GM12892 (cell line): ENCODE results near the gene CDK18.

ENCODE experiments used
- DNase-seq: peaks from one replicate; pipeline ENCODE4 v3.0.0; 2011; ENCODE audit not compliant: insufficient read length
- FAIRE-seq: peaks from 2 replicates; lab custom pipeline; 2011; peaks lifted over from hg19 to GRCh38; lab: Jason Lieb, UNC
- POLR2A ChIP-seq: IDR thresholded peaks from 2 replicates; pipeline ENCODE4 v1.6.1; 2011; ENCODE audit warnings: low read depth, low read length, control low read depth
- POLR2AphosphoS5 ChIP-seq: IDR thresholded peaks from 2 replicates; pipeline ENCODE4 v1.6.1; 2011; ENCODE audit warnings: low read depth, low read length, control low read depth
- TAF1 ChIP-seq: IDR thresholded peaks from 2 replicates; pipeline ENCODE4 v1.6.1; 2011; ENCODE audit warnings: low read depth, mild to moderate bottlenecking, control low read depth, low read length, borderline replicate concordance

Gene CDK18

DNA sequence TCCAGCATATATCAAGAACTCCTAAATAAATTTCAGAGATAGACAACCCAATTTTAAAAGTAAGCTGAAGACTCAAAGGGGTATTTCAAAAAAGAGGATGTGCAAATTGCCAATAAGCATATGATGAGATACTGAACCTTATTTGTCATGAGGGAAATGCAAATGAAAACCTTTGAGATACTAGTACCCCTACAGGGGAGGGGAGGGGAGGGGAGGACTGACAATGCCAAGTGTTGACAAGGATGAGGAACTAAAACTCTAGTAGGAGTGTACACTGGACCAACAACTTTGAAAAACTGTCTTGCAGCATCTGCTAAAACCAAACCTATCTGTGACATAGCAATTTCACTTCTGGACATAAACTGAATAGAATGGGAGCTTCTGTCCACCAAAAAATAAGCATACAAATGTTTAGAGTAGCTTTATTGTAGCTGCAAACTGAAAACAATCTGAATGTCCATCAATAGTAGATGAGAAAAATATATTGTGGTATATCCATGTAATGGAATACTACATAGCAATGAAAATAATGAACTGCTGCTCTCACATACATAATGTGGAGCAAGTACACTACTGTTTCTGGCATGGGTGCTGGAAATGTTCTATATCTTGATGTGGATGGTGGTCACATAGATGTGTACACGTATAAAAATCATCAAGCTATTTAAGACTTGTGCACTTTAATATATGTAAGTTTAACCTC lies 57.2 kb downstream of the CDK18 start:
- FAIRE-seq (no peak), DNase-seq (no peak)
- no peak for TF ChIP-seq POLR2A
- no peak for TF ChIP-seq POLR2AphosphoS5
- TF ChIP-seq TAF1: no peak

DNA sequence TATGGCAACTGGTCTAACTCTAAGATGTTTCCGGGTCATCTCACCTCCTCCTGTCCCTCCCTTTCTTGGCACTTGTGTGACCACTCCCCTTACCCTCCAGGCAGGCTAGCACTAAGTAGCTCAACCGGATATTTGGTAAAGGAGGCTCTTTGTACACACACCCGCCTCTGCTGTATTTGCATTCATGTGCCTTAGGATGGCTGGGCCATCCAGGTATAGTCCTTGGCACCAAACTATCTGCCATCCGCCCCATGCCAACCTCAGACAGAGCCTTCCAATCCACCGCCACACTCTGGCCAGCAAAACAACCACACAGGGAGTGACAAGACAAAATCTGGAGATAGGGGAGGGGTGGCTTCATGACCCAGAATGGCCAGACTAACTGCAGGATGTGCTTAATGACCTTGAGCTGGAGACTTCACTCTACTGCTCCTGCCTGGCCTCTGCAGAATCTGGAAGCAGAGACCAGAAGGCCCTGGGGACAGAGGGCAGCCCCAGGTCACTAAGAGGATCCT lies 59.5 kb downstream of the CDK18 start:
- TF ChIP-seq POLR2AphosphoS5: no peak
- no peak for TF ChIP-seq TAF1
- DNase-seq (no peak), FAIRE-seq (no peak)

GRCh38 chr1:205565799-205566198 lies 61.3 kb downstream of the CDK18 start:
- FAIRE-seq (no peak), DNase-seq (no peak)
- TF ChIP-seq TAF1: no peak
- no peak for TF ChIP-seq POLR2AphosphoS5

- TF ChIP-seq POLR2A: no peak
- no peak for TF ChIP-seq POLR2AphosphoS5
- no peak for TF ChIP-seq TAF1
- FAIRE-seq: no peak
- no peak for DNase-seq
Observed at GRCh38 chr1:205567716-205568115, 63.2 kb downstream of the CDK18 start.

- no peak for FAIRE-seq
- no peak for DNase-seq
- TF ChIP-seq TAF1 (no peak), POLR2AphosphoS5 (no peak), POLR2A (no peak)
Observed at GRCh38 chr1:205568135-205568468, 63.6 kb downstream of the CDK18 start.

GRCh38 chr1:205568469-205569361 lies 64.2 kb downstream of the CDK18 start:
- FAIRE-seq (no peak), DNase-seq (no peak)
- TF ChIP-seq POLR2A: no peak
- no peak for TF ChIP-seq POLR2AphosphoS5
- no peak for TF ChIP-seq TAF1

- TF ChIP-seq POLR2AphosphoS5 (no peak), POLR2A (no peak), TAF1 (no peak)
- DNase-seq: no peak
- FAIRE-seq: no peak
Observed at GRCh38 chr1:205569411-205570172, 65.1 kb downstream of the CDK18 start.

- DNase-seq (no peak), FAIRE-seq (no peak)
- TF ChIP-seq TAF1 (no peak), POLR2A (no peak), POLR2AphosphoS5 (no peak)
Observed at GRCh38 chr1:205570173-205570501, 65.7 kb downstream of the CDK18 start.

DNA sequence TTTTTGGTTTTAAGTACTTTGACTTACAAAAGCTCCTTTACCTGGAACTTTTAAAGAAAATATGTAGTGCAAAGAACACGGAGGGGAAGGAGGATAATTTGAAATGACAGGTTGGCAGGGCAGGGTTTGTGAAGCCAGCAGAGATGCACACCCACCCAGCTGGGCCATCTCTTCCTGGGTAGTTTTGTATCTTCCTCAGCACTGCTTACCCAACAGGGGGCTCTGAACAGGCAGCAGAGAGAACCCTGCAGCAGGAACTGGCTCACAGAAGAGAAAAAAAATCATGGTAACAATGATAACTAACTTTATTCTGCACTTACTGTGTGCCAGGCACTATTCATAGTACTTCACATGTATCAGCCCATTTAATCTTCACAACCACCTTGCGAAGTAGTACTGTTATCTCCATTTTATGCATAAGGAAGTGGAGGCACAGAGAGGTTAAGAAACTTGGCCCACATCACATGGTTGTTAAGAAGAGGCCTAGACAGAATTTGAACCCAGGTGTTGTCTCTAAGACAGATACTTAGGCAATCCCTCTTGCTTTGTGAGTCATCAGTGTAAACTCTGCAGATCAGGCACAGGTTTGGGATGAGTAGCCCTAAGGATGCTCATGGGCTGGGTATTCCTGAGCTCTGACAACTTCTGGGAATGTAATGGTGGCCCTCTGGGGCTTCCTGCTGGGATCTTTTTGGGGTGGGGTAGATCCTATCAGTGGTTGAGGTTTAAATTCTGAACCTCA lies 66.5 kb downstream of the CDK18 start:
- no peak for DNase-seq
- no peak for FAIRE-seq
- TF ChIP-seq POLR2A: no peak
- no peak for TF ChIP-seq POLR2AphosphoS5
- TF ChIP-seq TAF1: no peak

DNA sequence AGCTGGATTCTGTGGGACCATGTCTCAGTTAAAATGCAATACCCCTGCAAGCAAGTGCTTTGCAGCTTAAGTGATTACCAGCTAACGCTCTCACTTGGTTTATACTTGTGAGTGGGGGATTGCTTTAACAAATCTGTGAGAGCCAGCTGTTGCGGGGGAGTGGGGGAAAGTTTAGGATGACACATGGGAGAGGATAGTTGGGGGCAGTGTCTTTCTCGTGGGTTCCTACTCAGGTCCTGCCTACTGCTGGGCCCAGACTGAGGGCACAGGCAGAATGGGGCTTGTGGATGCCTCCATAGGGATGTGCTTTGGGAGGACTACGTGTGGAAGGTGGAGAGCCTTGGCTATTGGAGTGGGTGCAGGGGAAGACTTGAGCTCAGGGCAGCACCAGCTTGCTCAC lies 67.3 kb downstream of the CDK18 start:
- TF ChIP-seq TAF1 (no peak), POLR2AphosphoS5 (no peak), POLR2A (no peak)
- no peak for DNase-seq
- no peak for FAIRE-seq
